NCI-H2196 treated with DMSO at 0.1 percent for 48 hours (cell line): ENCODE data around the gene PUS7L.

ENCODE experiments used
- DNase-seq: peaks from one replicate; lab custom pipeline; 2025; ENCODE audit not compliant: unreplicated experiment; lab: John Stamatoyannopoulos, UW

Gene PUS7L

DNA sequence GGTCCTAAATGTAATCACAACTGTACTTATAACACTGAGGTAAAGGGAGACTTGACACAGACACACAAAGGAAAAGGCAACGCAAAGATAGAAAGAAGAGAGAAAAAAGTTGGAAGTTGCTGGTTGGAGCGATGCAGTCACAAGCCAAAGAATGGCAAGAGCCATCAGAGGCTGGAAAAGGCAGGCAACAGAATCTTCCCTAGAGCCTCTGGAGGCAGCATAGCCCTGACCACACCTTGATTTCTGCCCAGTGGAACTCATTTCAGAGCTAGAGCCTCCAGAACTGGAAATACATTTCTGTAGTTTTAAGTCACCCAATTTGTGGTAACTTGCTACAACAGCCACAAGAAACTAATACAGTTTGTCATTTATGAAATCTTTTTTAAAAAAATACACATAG lies 89.2 kb downstream of the PUS7L start:
- no peak for DNase-seq
